Stimulated activated naive CD4-positive, alpha-beta T cell treated with Interleukin-2 at 50 U/mL for 16 hours (primary cell): Measurements from ENCODE around the gene GUK1.

Source experiments
- DNase-seq: peaks from one replicate; lab custom pipeline; 2025; lab: John Stamatoyannopoulos, UW

GUK1 gene

GRCh38 chr1:228139931-228140723, at the start of gene GUK1:
Gene GUK1, plus strand, starts transcription at chr1:228140279. Its CDS starts 24 bp downstream, at chr1:228140303.
- peak; percentile 100 for DNase-seq

- DNase-seq = no peak
These were observed 49.4 kb upstream of the GUK1 start for GRCh38 chr1:228090613-228091081.

GRCh38 chr1:228091084-228091483, 49.0 kb upstream of the GUK1 start:
- no peak for DNase-seq

- no peak for DNase-seq
These were observed 47.6 kb upstream of the GUK1 start for GRCh38 chr1:228092342-228093049.

GRCh38 chr1:228093050-228093906, 46.8 kb upstream of the GUK1 start:
- no peak for DNase-seq

GRCh38 chr1:228094432-228095016, 45.6 kb upstream of the GUK1 start:
- DNase-seq = no peak

- DNase-seq = no peak
These were observed 44.9 kb upstream of the GUK1 start for GRCh38 chr1:228095161-228095560.

- DNase-seq = no peak
These were observed 44.1 kb upstream of the GUK1 start for GRCh38 chr1:228095938-228096337.

- no peak for DNase-seq
These were observed 43.4 kb upstream of the GUK1 start for GRCh38 chr1:228096416-228097332.

GRCh38 chr1:228097333-228098081, 42.6 kb upstream of the GUK1 start:
- DNase-seq = no peak

- no peak for DNase-seq
These were observed 41.7 kb upstream of the GUK1 start for GRCh38 chr1:228098323-228098931.

GRCh38 chr1:228099331-228099732, 40.7 kb upstream of the GUK1 start:
- DNase-seq = no peak

- DNase-seq = no peak
These were observed 39.1 kb upstream of the GUK1 start for GRCh38 chr1:228100822-228101613.

- DNase-seq = no peak
These were observed 38.5 kb upstream of the GUK1 start for GRCh38 chr1:228101614-228101993.

- DNase-seq = peak; percentile 58
These were observed 37.9 kb upstream of the GUK1 start for GRCh38 chr1:228101994-228102790.

- DNase-seq = peak; percentile 93
These were observed 37.1 kb upstream of the GUK1 start, which contains the start of gene C1orf35 for GRCh38 chr1:228102791-228103620. Gene C1orf35, minus strand, starts transcription at chr1:228103325. Its CDS starts 98 bp downstream, at chr1:228103227.
